ENCODE measurements around the gene BTBD9.

Gene BTBD9

GRCh38 chr6:38453861-38454260 is 185.9 kb downstream of the BTBD9 start:
- H3K36me3 ChIP-seq (ENCODE audit: control insufficient read depth, low read length), result no peaks in the 10 kb centered on the region
- H3K9me2 ChIP-seq (replicated peaks; ENCODE audit: control insufficient read depth, low read length), result no peaks in the 10 kb centered on the region
- no peaks in the 10 kb centered on the region for H3F3A ChIP-seq (ENCODE audit: control insufficient read depth, insufficient read depth)
- H3K79me2 ChIP-seq (ENCODE audit: control insufficient read depth, low read length), result no peaks in the 10 kb centered on the region
- no peaks in the 10 kb centered on the region for H4K20me1 ChIP-seq (ENCODE audit: control insufficient read depth, insufficient read depth, low read depth, low read length)
- H3K27me3 ChIP-seq (ENCODE audit: control insufficient read depth, low read length), result peaks cover 2% of the 10 kb centered on the region; the same call in 1 of the 2 replicates
- H3K4me1 ChIP-seq (ENCODE audit: control insufficient read depth, low read length), result no peaks in the 10 kb centered on the region
- no peak overlapping the region for H3K4me3 ChIP-seq (ENCODE audit: low read length)
- TF ChIP-seq EZH2phosphoT487 (IDR thresholded peaks at IDR 0.05; ENCODE audit: borderline replicate concordance, low read length), result no peak
- TF ChIP-seq CTCF (IDR thresholded peaks at IDR 0.05; ENCODE audit: low read depth, low read length, poor library complexity, severe bottlenecking), result no peak
- no peaks in the 10 kb centered on the region for H3K9me3 ChIP-seq (ENCODE audit: control insufficient read depth, insufficient read depth, low read length)
- H3K4me2 ChIP-seq (ENCODE audit: low read length), result no peak overlapping the region
- H3K27ac ChIP-seq (ENCODE audit: low read depth, low read length), result no peak overlapping the region

GRCh38 chr6:38452816-38453660 is 186.7 kb downstream of the BTBD9 start:
- H3K9me2 ChIP-seq (replicated peaks; ENCODE audit: control insufficient read depth, low read length), result no peaks in the 10 kb centered on the region
- H3K27ac ChIP-seq (ENCODE audit: low read depth, low read length), result no peak overlapping the region
- TF ChIP-seq EZH2phosphoT487 (IDR thresholded peaks at IDR 0.05; ENCODE audit: borderline replicate concordance, low read length) (no peak), CTCF (IDR thresholded peaks at IDR 0.05; ENCODE audit: low read depth, low read length, poor library complexity, severe bottlenecking) (no peak)
- H3K9me3 ChIP-seq (ENCODE audit: control insufficient read depth, insufficient read depth, low read length), result no peaks in the 10 kb centered on the region
- no peak overlapping the region for H3K4me2 ChIP-seq (ENCODE audit: low read length)
- no peak overlapping the region for H3K4me3 ChIP-seq (ENCODE audit: low read length)
- H3K79me2 ChIP-seq (ENCODE audit: control insufficient read depth, low read length), result no peaks in the 10 kb centered on the region
- peaks cover 2% of the 10 kb centered on the region; the same call in 1 of the 2 replicates for H3K27me3 ChIP-seq (ENCODE audit: control insufficient read depth, low read length)
- H3K4me1 ChIP-seq (ENCODE audit: control insufficient read depth, low read length), result no peaks in the 10 kb centered on the region
- H3K36me3 ChIP-seq (ENCODE audit: control insufficient read depth, low read length), result no peaks in the 10 kb centered on the region
- H3F3A ChIP-seq (ENCODE audit: control insufficient read depth, insufficient read depth), result no peaks in the 10 kb centered on the region
- no peaks in the 10 kb centered on the region for H4K20me1 ChIP-seq (ENCODE audit: control insufficient read depth, insufficient read depth, low read depth, low read length)

GRCh38 chr6:38450717-38451116 is 189.0 kb downstream of the BTBD9 start:
- no peaks in the 10 kb centered on the region for H3K9me3 ChIP-seq (ENCODE audit: control insufficient read depth, insufficient read depth, low read length)
- no peak for TF ChIP-seq EZH2phosphoT487 (IDR thresholded peaks at IDR 0.05; ENCODE audit: borderline replicate concordance, low read length)
- TF ChIP-seq CTCF (IDR thresholded peaks at IDR 0.05; ENCODE audit: low read depth, low read length, poor library complexity, severe bottlenecking), result no peak
- no peaks in the 10 kb centered on the region for H3K4me1 ChIP-seq (ENCODE audit: control insufficient read depth, low read length)
- no peak overlapping the region for H3K4me2 ChIP-seq (ENCODE audit: low read length)
- H4K20me1 ChIP-seq (ENCODE audit: control insufficient read depth, insufficient read depth, low read depth, low read length), result no peaks in the 10 kb centered on the region
- H3K79me2 ChIP-seq (ENCODE audit: control insufficient read depth, low read length), result no peaks in the 10 kb centered on the region
- H3K4me3 ChIP-seq (ENCODE audit: low read length), result no peak overlapping the region
- H3K36me3 ChIP-seq (ENCODE audit: control insufficient read depth, low read length), result no peaks in the 10 kb centered on the region
- no peaks in the 10 kb centered on the region for H3F3A ChIP-seq (ENCODE audit: control insufficient read depth, insufficient read depth)
- H3K27ac ChIP-seq (ENCODE audit: low read depth, low read length), result no peak overlapping the region
- peaks cover 2% of the 10 kb centered on the region; the same call in 1 of the 2 replicates for H3K27me3 ChIP-seq (ENCODE audit: control insufficient read depth, low read length)
- no peaks in the 10 kb centered on the region for H3K9me2 ChIP-seq (replicated peaks; ENCODE audit: control insufficient read depth, low read length)

All from DOHH2 (cell line).